HepG2 (cell line): ENCODE results near the gene DLX1. TPM values are rescaled to one million over a fixed set of nuclear protein-coding genes. Genes with fewer than 3 reads are reported as not detected.

Experiments used
- AKNA ChIP-seq: sonication (generic); formaldehyde crosslinking; IDR thresholded peaks from 2 replicates; pipeline ENCODE4 v1.4.0; 2020; ENCODE audit warnings: missing genetic modification reagents, borderline replicate concordance
- CCAR2 ChIP-seq: fragments of 200-400 bp; formaldehyde crosslinking; optimal IDR thresholded peaks from 2 replicates; pipeline ENCODE3; 2018; ENCODE audit warnings: low read depth, mild to moderate bottlenecking, low read length, moderate library complexity
- ELF4 ChIP-seq: sonication (generic); formaldehyde crosslinking; IDR thresholded peaks from 2 replicates; pipeline ENCODE4 v1.5.0; 2020; ENCODE audit warnings: missing genetic modification reagents, mild to moderate bottlenecking, moderate library complexity, borderline replicate concordance
- GATA4 ChIP-seq: sonication (generic); IDR thresholded peaks from 2 replicates; pipeline ENCODE4 v1.6.1; 2016; ENCODE audit warnings: antibody characterized with exemption, low read depth, borderline replicate concordance
- KLF9 ChIP-seq: IDR thresholded peaks from 2 replicates; pipeline ENCODE4 v1.6.1; 2016; ENCODE audit warnings: low read depth
- MXD4 ChIP-seq: IDR thresholded peaks from 2 replicates; pipeline ENCODE4 v1.6.1; 2016; ENCODE audit warnings: mild to moderate bottlenecking, missing biosample characterization, missing genetic modification reagents
- NFAT5 ChIP-seq: sonication (generic); formaldehyde crosslinking; IDR thresholded peaks from 2 replicates; pipeline ENCODE4 v1.4.0; 2020; ENCODE audit warnings: missing genetic modification reagents
- NR2F1 ChIP-seq, 2 experiments: fragments of 450-650 bp in 1 of 2; formaldehyde crosslinking in 1 of 2; IDR thresholded peaks; 2 replicates each; pipeline versions ENCODE4 v1.5.0 to v1.6.1; 2016 to 2020; ENCODE audit warnings: mild to moderate bottlenecking in 1 of 2, missing compliant biosample characterization in 1 of 2, missing genetic modification reagents in 1 of 2, moderate library complexity in 1 of 2
- RARG ChIP-seq: sonication (generic); formaldehyde crosslinking; IDR thresholded peaks from 2 replicates; pipeline ENCODE4 v1.4.0; 2020; ENCODE audit warnings: low read depth, mild to moderate bottlenecking, missing genetic modification reagents
- RXRA ChIP-seq: sonication (generic); formaldehyde crosslinking; IDR thresholded peaks from 2 replicates; pipeline ENCODE4 v1.5.1; 2020; ENCODE audit warnings: missing genetic modification reagents
- ZFX ChIP-seq: sonication (generic); formaldehyde crosslinking; IDR thresholded peaks from 2 replicates; pipeline ENCODE4 v1.4.0; 2020; ENCODE audit warnings: mild to moderate bottlenecking, low read depth, missing genetic modification reagents, moderate library complexity
- ZIK1 ChIP-seq: sonication (generic); formaldehyde crosslinking; IDR thresholded peaks from 2 replicates; pipeline ENCODE4 v1.5.0; 2020; ENCODE audit warnings: mild to moderate bottlenecking, low read depth, missing genetic modification reagents, borderline replicate concordance
- ZNF292 ChIP-seq: sonication (generic); formaldehyde crosslinking; IDR thresholded peaks from 2 replicates; pipeline ENCODE4 v1.8.1; 2022; ENCODE audit warnings: mild to moderate bottlenecking, low read depth, missing genetic modification reagents, borderline replicate concordance
- ZNF451 ChIP-seq: sonication (generic); formaldehyde crosslinking; IDR thresholded peaks from 2 replicates; pipeline ENCODE4 v1.5.0; 2020; ENCODE audit warnings: mild to moderate bottlenecking, missing genetic modification reagents
- ZNF552 ChIP-seq: sonication (generic); formaldehyde crosslinking; IDR thresholded peaks from 2 replicates; pipeline ENCODE4 v1.9.0; 2022; ENCODE audit warnings: missing genetic modification reagents, mild to moderate bottlenecking, borderline replicate concordance
- polyA plus RNA-seq, 8 experiments: library from polyadenylated mRNA; depleted of rRNA in 3 of 8; stranded (reverse) in 7 of 8; unstranded in 1 of 8; fragments of >200 nt; fragmentation: Illumina TruSeq in 4 of 8; extraction: Trizol in 4 of 8; gene quantifications; 2 replicates each; pipeline versions ENCODE4 v1.2.1 to v1.2.3, GENCODE V29; 2011 to 2016; ENCODE audit warnings: low read depth in 4 of 8, missing spikeins in 1 of 8, mixed read lengths in 1 of 8; ENCODE audit not compliant: insufficient read depth in 1 of 8
- total RNA-seq, 5 experiments: library from RNA; depleted of rRNA; stranded (reverse); fragments of >200 nt; fragmentation: Illumina TruSeq; extraction: Trizol; gene quantifications; 2 replicates each; pipeline ENCODE4 v1.2.3, GENCODE V29; 2016; ENCODE audit warnings: low read depth in 1 of 5
- TF ChIP-seq, protein P1 (sequence below): sonication (generic); formaldehyde crosslinking; IDR thresholded peaks from 2 replicates; pipeline ENCODE4 v1.8.0; 2022; ENCODE audit warnings: mild to moderate bottlenecking, missing genetic modification reagents

The DLX1 gene
- total and polyA plus RNA-seq, 2 of the 13 experiments (the other 11 are each of a cell fraction or from before 2014, with no cell fraction given), result 0.18 to 0.86 TPM

DNA sequence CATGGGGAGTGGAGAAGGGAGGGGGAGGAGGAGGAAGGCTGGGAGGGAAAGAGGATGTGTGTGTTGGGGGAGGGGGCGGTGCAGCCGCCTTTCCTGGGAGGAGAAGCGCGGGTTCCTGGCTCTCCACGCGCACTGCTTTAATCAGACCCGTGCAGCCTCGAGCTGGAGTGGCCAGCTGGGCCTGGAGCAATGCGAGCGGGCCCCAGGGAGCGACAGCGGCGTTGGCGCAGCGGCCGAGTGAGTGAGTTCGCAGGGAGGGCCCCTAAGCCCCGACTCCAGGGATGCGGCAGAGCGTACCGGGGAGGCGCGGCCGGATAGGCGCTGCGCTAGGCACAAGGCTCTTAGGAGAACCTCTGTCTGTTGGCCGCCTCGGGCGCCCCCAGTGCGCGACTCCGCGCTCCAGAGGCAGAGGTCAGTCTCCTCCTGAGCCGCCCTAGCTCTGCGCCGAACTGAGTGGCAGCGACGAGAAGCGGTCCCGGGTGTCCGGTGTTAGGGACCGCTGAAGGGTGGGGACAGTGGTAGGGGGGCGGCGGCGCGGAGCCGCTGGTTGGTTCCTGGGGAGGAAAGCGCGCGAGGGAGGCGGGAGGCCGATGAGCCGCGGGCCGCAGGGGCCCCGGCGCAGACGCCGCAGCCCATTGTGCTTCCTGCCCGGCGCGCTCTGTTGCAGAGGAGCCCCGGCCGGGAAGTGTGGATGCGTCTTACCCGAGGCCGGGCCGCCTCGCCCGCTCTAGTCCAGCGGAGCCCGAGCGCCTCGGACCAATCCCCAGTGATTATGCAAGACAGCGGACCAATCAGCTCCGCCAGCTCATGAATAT is 455 bp upstream of the DLX1 start (continued):
- TF ChIP-seq AKNA (CRISPR knock-in tag), result no peak
- TF ChIP-seq NFAT5 (CRISPR knock-in tag), result no peak
- no peak for TF ChIP-seq ZNF451 (CRISPR knock-in tag)
- no peak for TF ChIP-seq GATA4
- TF ChIP-seq, protein P1, sequence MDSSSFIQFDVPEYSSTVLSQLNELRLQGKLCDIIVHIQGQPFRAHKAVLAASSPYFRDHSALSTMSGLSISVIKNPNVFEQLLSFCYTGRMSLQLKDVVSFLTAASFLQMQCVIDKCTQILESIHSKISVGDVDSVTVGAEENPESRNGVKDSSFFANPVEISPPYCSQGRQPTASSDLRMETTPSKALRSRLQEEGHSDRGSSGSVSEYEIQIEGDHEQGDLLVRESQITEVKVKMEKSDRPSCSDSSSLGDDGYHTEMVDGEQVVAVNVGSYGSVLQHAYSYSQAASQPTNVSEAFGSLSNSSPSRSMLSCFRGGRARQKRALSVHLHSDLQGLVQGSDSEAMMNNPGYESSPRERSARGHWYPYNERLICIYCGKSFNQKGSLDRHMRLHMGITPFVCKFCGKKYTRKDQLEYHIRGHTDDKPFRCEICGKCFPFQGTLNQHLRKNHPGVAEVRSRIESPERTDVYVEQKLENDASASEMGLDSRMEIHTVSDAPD, result no peak; the same call in 1 of the 2 replicates
- no peak for TF ChIP-seq NR2F1 (CRISPR knock-in tag; IDR thresholded peaks at IDR 0.05)
- TF ChIP-seq ZNF292 (CRISPR knock-in tag), result peak; percentile 69; the same call in 1 of the 2 replicates
- TF ChIP-seq KLF9 (CRISPR knock-in tag), result no peak
- no peak for TF ChIP-seq ZIK1 (CRISPR knock-in tag)
- peak; percentile 65 for TF ChIP-seq ZFX
- no peak for TF ChIP-seq CCAR2
- TF ChIP-seq MXD4 (CRISPR knock-in tag), result peak; percentile 63; the same call in 1 of the 2 replicates
- TF ChIP-seq ZNF552 (CRISPR knock-in tag), result no peak
- TF ChIP-seq ELF4 (CRISPR knock-in tag), result 0 out of 2 replicates have a peak, but pooled peaks have one; percentile 39
- no peak for TF ChIP-seq RARG (CRISPR knock-in tag)
- peak; percentile 70 for TF ChIP-seq RXRA (CRISPR knock-in tag)
